IPS-18a (cell line): ENCODE results near the gene TMC6.
"Not testable (repeated sequence)": the region's sequence is repeated elsewhere in the genome, so short reads cannot be mapped to it uniquely, and the experiment has no call there.

Source experiments
- H3K27ac ChIP-seq: one replicate; pipeline ENCODE4 v1.5.1; 2013; ENCODE audit warnings: low read length
- H3K27me3 ChIP-seq: one replicate; pipeline ENCODE4 v1.6.1; 2013; ENCODE audit warnings: mild to moderate bottlenecking, low read length; ENCODE audit not compliant: control insufficient read depth, insufficient read depth
- H3K36me3 ChIP-seq: one replicate; pipeline ENCODE4 v1.6.1; 2013; ENCODE audit warnings: low read depth, low read length; ENCODE audit not compliant: control insufficient read depth
- H3K4me1 ChIP-seq: one replicate; pipeline ENCODE4 v1.6.1; 2013; ENCODE audit warnings: low read depth, low read length; ENCODE audit not compliant: control insufficient read depth
- H3K4me3 ChIP-seq: one replicate; pipeline ENCODE4 v1.5.1; 2013; ENCODE audit warnings: low read length
- H3K9ac ChIP-seq: one replicate; pipeline ENCODE4 v1.6.1; 2013; ENCODE audit warnings: mild to moderate bottlenecking, low read length, moderate library complexity
- H3K9me3 ChIP-seq: one replicate; pipeline ENCODE4 v1.6.1; 2013; ENCODE audit warnings: low read depth, low read length; ENCODE audit not compliant: control insufficient read depth

The TMC6 gene

GRCh38 chr17:78128551-78129350 is at the start of gene TMC6:
Gene TMC6 (minus strand): TSS chr17:78128755. CDS start chr17:78126832, 1,923 bp downstream.
- Histone ChIP-seq H3K4me3 (peak within 1 kb of the TSS; percentile 74), H3K9ac (peak within 1 kb of the TSS; percentile 61), H3K27ac (no peak within 1 kb of the TSS), H3K9me3 (no peaks in the 10 kb centered on the region), H3K36me3 (peaks cover 3% of the 10 kb centered on the region), H3K4me1 (peaks cover 8% of the 10 kb centered on the region), H3K27me3 (peaks cover 35% of the 10 kb centered on the region)

GRCh38 chr17:78176548-78177025 is 48.0 kb upstream of the TMC6 start:
- Histone ChIP-seq H3K27me3 (no peaks in the 10 kb centered on the region), H3K4me1 (peaks cover 12% of the 10 kb centered on the region), H3K27ac (no peak overlapping the region), H3K9me3 (no peaks in the 10 kb centered on the region), H3K9ac (no peak overlapping the region), H3K4me3 (no peak overlapping the region), H3K36me3 (peaks cover 58% of the 10 kb centered on the region)

GRCh38 chr17:78175643-78175981 is 47.1 kb upstream of the TMC6 start:
- Histone ChIP-seq H3K4me1 (peaks cover 12% of the 10 kb centered on the region), H3K27ac (no peak overlapping the region), H3K27me3 (no peaks in the 10 kb centered on the region), H3K9me3 (no peaks in the 10 kb centered on the region), H3K36me3 (peaks cover 49% of the 10 kb centered on the region), H3K4me3 (no peak overlapping the region), H3K9ac (no peak overlapping the region)

GRCh38 chr17:78174870-78175642 is 46.5 kb upstream of the TMC6 start:
- H3K27ac ChIP-seq, result no peak overlapping the region
- H3K4me3 ChIP-seq, result no peak overlapping the region
- no peaks in the 10 kb centered on the region for H3K27me3 ChIP-seq
- no peaks in the 10 kb centered on the region for H3K9me3 ChIP-seq
- H3K36me3 ChIP-seq, result peaks cover 44% of the 10 kb centered on the region
- no peak overlapping the region for H3K9ac ChIP-seq
- peaks cover 12% of the 10 kb centered on the region for H3K4me1 ChIP-seq

GRCh38 chr17:78174346-78174869 is 45.9 kb upstream of the TMC6 start:
- peaks cover 37% of the 10 kb centered on the region for H3K36me3 ChIP-seq

GRCh38 chr17:78173097-78173715 is 44.7 kb upstream of the TMC6 start:
- peaks cover 12% of the 10 kb centered on the region for H3K4me1 ChIP-seq
- H3K9ac ChIP-seq, result no peak overlapping the region
- no peak overlapping the region for H3K27ac ChIP-seq
- H3K4me3 ChIP-seq, result no peak overlapping the region
- H3K27me3 ChIP-seq, result no peaks in the 10 kb centered on the region
- peaks cover 25% of the 10 kb centered on the region for H3K36me3 ChIP-seq
- H3K9me3 ChIP-seq, result no peaks in the 10 kb centered on the region

More at GRCh38 chr17:78174346-78174869, 45.9 kb upstream of the TMC6 start:
- Histone ChIP-seq H3K27me3 (no peaks in the 10 kb centered on the region), H3K27ac (no peak overlapping the region), H3K4me1 (peaks cover 12% of the 10 kb centered on the region), H3K4me3 (no peak overlapping the region), H3K9ac (no peak overlapping the region), H3K9me3 (no peaks in the 10 kb centered on the region)

GRCh38 chr17:78172249-78173051 is 43.9 kb upstream of the TMC6 start:
- peaks cover 12% of the 10 kb centered on the region for H3K4me1 ChIP-seq
- H3K4me3 ChIP-seq, result no peak overlapping the region
- no peaks in the 10 kb centered on the region for H3K9me3 ChIP-seq
- no peak overlapping the region for H3K27ac ChIP-seq
- no peak overlapping the region for H3K9ac ChIP-seq
- peaks cover 23% of the 10 kb centered on the region for H3K36me3 ChIP-seq
- H3K27me3 ChIP-seq, result no peaks in the 10 kb centered on the region

- not testable (repeated sequence) for H3K9me3 ChIP-seq, H3K4me3 ChIP-seq, H3K27me3 ChIP-seq, H3K9ac ChIP-seq, H3K27ac ChIP-seq
- Histone ChIP-seq H3K36me3 (peaks cover 23% of the 10 kb centered on the region), H3K4me1 (peaks cover 12% of the 10 kb centered on the region)
Measured at GRCh38 chr17:78171591-78172248, 43.2 kb upstream of the TMC6 start.

- Histone ChIP-seq H3K27me3 (no peaks in the 10 kb centered on the region), H3K4me3 (no peak overlapping the region), H3K36me3 (peaks cover 22% of the 10 kb centered on the region), H3K9me3 (no peaks in the 10 kb centered on the region), H3K27ac (no peak overlapping the region), H3K9ac (no peak overlapping the region), H3K4me1 (peaks cover 12% of the 10 kb centered on the region)
Measured at GRCh38 chr17:78170692-78171590, 42.4 kb upstream of the TMC6 start.
